HCT116 (cell line): ENCODE measurements around the gene LRRC4B. TPM values are rescaled to one million over a fixed set of nuclear protein-coding genes. Genes with fewer than 3 reads are reported as not detected.

Experiments
- ATAC-seq: fragments of 200-7000 bp; cut with Tn5 transposase; 2 replicates; pipeline ENCODE4 v1.9.1; 2020; ENCODE audit warnings: mild to moderate bottlenecking, moderate library complexity
- BruUV-seq: library from RNA; stranded (reverse); fragments of 400-500 nt; replicated peaks from 2 replicates; lab custom pipeline; 2021; lab: Mats Ljungman, UMichigan
- CTCF ChIA-PET: fragments of 300-600 bp; sonication (Branson Sonifier 250); formaldehyde crosslinking; loops from one replicate; lab custom pipeline; 2021; ENCODE audit warnings: antibody characterized with exemption; lab: Charles Lee
- POLR2A ChIA-PET: fragments of 300-600, 350-600 bp; sonication (Branson Sonifier 250); formaldehyde crosslinking; loops from one replicate; lab custom pipeline; 2021; ENCODE audit warnings: antibody characterized with exemption; lab: Charles Lee
- RAD21 ChIA-PET, 2 experiments: fragments of 300-600 bp; sonication (Branson Sonifier 250); formaldehyde crosslinking; loops; one replicate each; lab custom pipeline; 2023; ENCODE audit warnings: low total read pairs in 2 of 2; ENCODE audit not compliant: uncharacterized antibody in 2 of 2, unreplicated experiment in 2 of 2, low non-redundant PET in 1 of 2; lab: Charles Lee
- DNase-seq: peaks from one replicate; pipeline ENCODE4 v3.0.0-alpha.2; 2010; ENCODE audit warnings: low read depth, low spot score
- H2AFZ ChIP-seq: fragments of 200-600 bp; shearing (Covaris generic), sonication (generic); 2 replicates; pipeline ENCODE4 v1.6.1; 2017; ENCODE audit warnings: low read depth, mixed run types, mixed read lengths, antibody characterized with exemption, low read length; ENCODE audit not compliant: poor library complexity, severe bottlenecking
- H3K27ac ChIP-seq: 2 replicates; pipeline ENCODE4 v1.5.1; 2012; ENCODE audit warnings: low read depth, low read length
- H3K27me3 ChIP-seq: fragments of 200-600 bp; sonication (generic); 2 replicates; pipeline ENCODE4 v1.6.1; 2016; ENCODE audit warnings: mixed run types, low read length, mixed read lengths; ENCODE audit not compliant: insufficient read depth
- H3K36me3 ChIP-seq, 2 experiments: fragments of 200-500 bp in 1 of 2; fragments of 200-600 bp in 1 of 2; sonication (Bioruptor generic) in 1 of 2; sonication (generic) in 1 of 2; 2 replicates each; pipeline versions ENCODE4 v1.5.1 to v1.6.1; 2014 to 2016; ENCODE audit warnings: low read length in 2 of 2, inconsistent platforms in 1 of 2, mixed read lengths in 1 of 2, mixed run types in 1 of 2; ENCODE audit not compliant: insufficient read depth in 2 of 2, control insufficient read depth in 1 of 2
- H3K4me1 ChIP-seq, 2 experiments: fragments of 200-600 bp in 1 of 2; sonication (generic) in 1 of 2; 2 replicates each; pipeline versions ENCODE4 v1.5.1 to v1.6.1; 2012 to 2017; ENCODE audit warnings: low read length in 2 of 2, inconsistent platforms in 1 of 2, mild to moderate bottlenecking in 1 of 2, mixed read lengths in 1 of 2, mixed run types in 1 of 2, moderate library complexity in 1 of 2; ENCODE audit not compliant: insufficient read depth in 2 of 2, control insufficient read depth in 1 of 2
- H3K4me2 ChIP-seq: fragments of 200-600 bp; sonication (generic); 2 replicates; pipeline ENCODE4 v1.6.1; 2017; ENCODE audit warnings: mixed run types, low read length, mixed read lengths
- H3K4me3 ChIP-seq, 2 experiments: fragments of 200-600 bp in 1 of 2; sonication (generic) in 1 of 2; replicated peaks in 1 of 2; 2 replicates each; pipeline ENCODE4 v1.5.1; 2011 to 2016; ENCODE audit warnings: low read length in 2 of 2, control low read depth in 1 of 2, low read depth in 1 of 2, mild to moderate bottlenecking in 1 of 2, mixed read lengths in 1 of 2, mixed run types in 1 of 2
- H3K79me2 ChIP-seq: fragments of 200-600 bp; sonication (generic); 2 replicates; pipeline ENCODE4 v1.6.1; 2017; ENCODE audit warnings: mild to moderate bottlenecking, mixed run types, low read length, moderate library complexity, mixed read lengths; ENCODE audit not compliant: insufficient read depth
- H3K9ac ChIP-seq: fragments of 200-600 bp; sonication (generic); 2 replicates; pipeline ENCODE4 v1.6.1; 2016; ENCODE audit warnings: low read length, mixed read lengths
- H3K9me2 ChIP-seq: fragments of 200-600 bp; sonication (generic), shearing (Covaris generic); 2 replicates; pipeline ENCODE4 v1.6.1; 2017; ENCODE audit warnings: mixed run types, mild to moderate bottlenecking, moderate library complexity; ENCODE audit not compliant: insufficient read depth
- H3K9me3 ChIP-seq, 2 experiments: fragments of 200-500 bp in 1 of 2; fragments of 200-600 bp in 1 of 2; sonication (Bioruptor generic) in 1 of 2; sonication (generic) in 1 of 2; 2 replicates each; pipeline ENCODE4 v1.6.1; 2014 to 2017; ENCODE audit warnings: low read length in 2 of 2, mixed read lengths in 2 of 2, inconsistent platforms in 1 of 2, low read depth in 1 of 2, mild to moderate bottlenecking in 1 of 2, mixed run types in 1 of 2, moderate library complexity in 1 of 2; ENCODE audit not compliant: control insufficient read depth in 1 of 2, insufficient read depth in 1 of 2
- H4K20me1 ChIP-seq: fragments of 200-600 bp; sonication (generic), shearing (Covaris generic); 2 replicates; pipeline ENCODE4 v1.6.1; 2017; ENCODE audit warnings: mixed run types, mild to moderate bottlenecking, moderate library complexity; ENCODE audit not compliant: insufficient read depth
- CTCF ChIP-seq, 3 experiments: fragments of 200-600 bp in 1 of 3; sonication (generic) in 1 of 3; IDR thresholded peaks in 2 of 3; conservative IDR thresholded peaks in 1 of 3; 2 replicates each; pipeline ENCODE4 v1.5.1; 2012 to 2017; ENCODE audit warnings: low read depth in 2 of 3, low read length in 2 of 3, antibody characterized with exemption in 1 of 3, borderline replicate concordance in 1 of 3, control low read depth in 1 of 3, mild to moderate bottlenecking in 1 of 3, mixed read lengths in 1 of 3, mixed run types in 1 of 3, moderate library complexity in 1 of 3; ENCODE audit not compliant: insufficient read depth in 1 of 3
- ELF1 ChIP-seq: IDR thresholded peaks from 2 replicates; pipeline ENCODE4 v1.6.1; 2012; ENCODE audit warnings: low read depth, borderline replicate concordance
- FOSL1 ChIP-seq: IDR thresholded peaks from 2 replicates; pipeline ENCODE4 v1.6.1; 2012; ENCODE audit warnings: low read depth
- JUND ChIP-seq: IDR thresholded peaks from 2 replicates; pipeline ENCODE4 v1.6.1; 2012
- POLR2A ChIP-seq: IDR thresholded peaks from 2 replicates; pipeline ENCODE4 v1.7.0; 2011; ENCODE audit warnings: borderline replicate concordance; ENCODE audit not compliant: insufficient read depth, insufficient read length; ENCODE audit errors: extremely low read depth
- REST ChIP-seq: IDR thresholded peaks from 2 replicates; pipeline ENCODE4 v1.6.1; 2012; ENCODE audit warnings: low read depth
- SRF ChIP-seq: IDR thresholded peaks from 2 replicates; pipeline ENCODE4 v1.6.1; 2012; ENCODE audit warnings: low read depth
- intact Hi-C: fragments of 100-400 bp; cut with micrococcal nuclease; formaldehyde crosslinking; loops from 2 replicates; pipeline ENCODE4 v1.10.0; 2022
- total RNA-seq: library from RNA; stranded (reverse); gene quantifications from one replicate; pipeline ENCODE4 v1.2.1, GENCODE V29; 2021; ENCODE audit not compliant: unreplicated experiment

LRRC4B gene
- total RNA-seq, 1 experiment from 2014 or later: 0.89 TPM

DNA sequence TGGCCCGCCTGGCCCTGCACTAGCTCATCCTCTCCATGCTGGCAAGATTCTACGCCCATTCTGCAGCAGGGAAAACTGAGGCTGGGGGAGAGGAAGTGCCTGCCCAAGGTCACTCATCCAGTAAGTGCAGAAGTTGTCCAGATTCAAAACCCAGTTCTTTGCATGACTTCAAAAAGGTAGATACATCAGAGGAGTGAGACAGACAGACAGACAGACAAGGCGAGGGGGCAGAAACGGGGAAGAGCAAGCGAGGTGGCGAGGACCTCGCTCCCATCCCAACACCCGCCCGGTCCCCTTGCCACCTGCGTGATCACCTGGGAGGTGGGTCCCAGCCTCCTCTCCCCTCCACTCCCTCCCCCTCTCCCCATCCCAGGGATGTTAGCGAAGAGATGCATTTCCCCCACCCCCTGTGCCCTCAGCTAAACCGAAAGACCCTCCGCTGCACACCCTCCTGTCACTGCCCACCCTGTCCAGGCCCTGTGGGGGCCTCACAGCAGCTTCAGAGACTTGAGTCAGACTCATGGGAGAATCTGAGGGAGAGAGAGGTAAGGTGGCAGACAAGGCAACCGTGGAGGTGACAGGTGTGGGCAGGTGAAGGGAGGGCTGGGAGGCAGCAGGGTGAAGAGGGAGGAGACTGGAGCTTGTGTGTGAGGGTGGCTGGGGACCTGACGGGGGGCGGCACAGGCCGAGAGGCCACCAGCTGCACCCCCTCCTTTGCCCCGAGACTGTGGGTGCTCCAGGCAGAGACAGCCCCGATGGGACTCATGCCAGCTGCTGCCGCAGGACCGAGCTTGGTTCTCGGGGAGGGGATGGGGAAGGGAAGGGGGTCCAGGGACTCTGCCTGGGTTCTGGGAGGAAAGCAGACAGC is 18.9 kb downstream of the LRRC4B start (continued):
- TF ChIP-seq REST: no peak

GRCh38 chr19:50548191-50549058 is 19.8 kb downstream of the LRRC4B start:
- no peak overlapping the region for H3K4me2 ChIP-seq
- H3K4me3 ChIP-seq: no peak overlapping the region
- H3K27me3 ChIP-seq: no peaks in the 10 kb centered on the region
- ATAC-seq (no peak), DNase-seq (no peak)
- no peaks in the 10 kb centered on the region for H3K36me3 ChIP-seq
- H4K20me1 ChIP-seq: no peaks in the 10 kb centered on the region
- RAD21 ChIA-PET: no interaction called here
- BruUV-seq: no TSS peak
- no peaks in the 10 kb centered on the region for H3K9me3 ChIP-seq
- intact Hi-C loops: no loop called here
- POLR2A ChIA-PET: no interaction called here
- no peak for TF ChIP-seq POLR2A
- no peak for TF ChIP-seq CTCF (IDR thresholded peaks at IDR 0.05 in 2 of 3, conservative IDR thresholded peaks at IDR 0.05 in 1 of 3; ENCODE audit: borderline replicate concordance in 1 of 3, insufficient read depth in 1 of 3, low read depth in 2 of 3, low read length in 2 of 3)
- TF ChIP-seq JUND: no peak
- no peak for TF ChIP-seq ELF1
- no peak for TF ChIP-seq FOSL1
- no peak for TF ChIP-seq SRF
- no peaks in the 10 kb centered on the region for H3K9me2 ChIP-seq
- no peak overlapping the region for H2AFZ ChIP-seq
- no peak overlapping the region for H3K9ac ChIP-seq
- CTCF ChIA-PET: interaction anchor here (1.7 kb wide), 1 partner anchor 8 kb away, joined by 6 read pairs; no protein-coding TSS in a partner anchor
- H3K79me2 ChIP-seq: no peaks in the 10 kb centered on the region
- no peaks in the 10 kb centered on the region for H3K4me1 ChIP-seq
- H3K27ac ChIP-seq: no peak overlapping the region
